Omental fat pad (tissue), 4 donors: ENCODE measurements around the gene KIAA1191. TPM values are rescaled to one million over a fixed set of nuclear protein-coding genes. Genes with fewer than 3 reads are reported as not detected.

Experiments used
- ATAC-seq: fragments of 150-250 bp; one replicate; pipeline ENCODE4 v1.9.1; 2016; ENCODE audit warnings: mild to moderate bottlenecking, moderate library complexity; ENCODE audit not compliant: low FRiP score
- DNase-seq: peaks from one replicate; pipeline ENCODE4 v3.0.0-alpha.2; 2019; ENCODE audit warnings: low spot score
- total RNA-seq, 4 donors: library from RNA; depleted of rRNA; stranded (reverse); fragments of >200 nt; gene quantifications; one replicate each; pipeline ENCODE4 v1.1.0, GENCODE V29; 2016
- TF ChIP-seq, protein P1 (sequence below), 3 donors: fragments of 450-650 bp; IDR thresholded peaks; one replicate each; pipeline ENCODE4 v1.5.1; 2016 to 2017; ENCODE audit warnings: antibody characterized with exemption in 3 of 3, mild to moderate bottlenecking in 3 of 3, moderate library complexity in 2 of 3

The KIAA1191 gene
- total RNA-seq, 4 donors from 2014 or later, result 77.0 to 103 (median 85.6) TPM

DNA sequence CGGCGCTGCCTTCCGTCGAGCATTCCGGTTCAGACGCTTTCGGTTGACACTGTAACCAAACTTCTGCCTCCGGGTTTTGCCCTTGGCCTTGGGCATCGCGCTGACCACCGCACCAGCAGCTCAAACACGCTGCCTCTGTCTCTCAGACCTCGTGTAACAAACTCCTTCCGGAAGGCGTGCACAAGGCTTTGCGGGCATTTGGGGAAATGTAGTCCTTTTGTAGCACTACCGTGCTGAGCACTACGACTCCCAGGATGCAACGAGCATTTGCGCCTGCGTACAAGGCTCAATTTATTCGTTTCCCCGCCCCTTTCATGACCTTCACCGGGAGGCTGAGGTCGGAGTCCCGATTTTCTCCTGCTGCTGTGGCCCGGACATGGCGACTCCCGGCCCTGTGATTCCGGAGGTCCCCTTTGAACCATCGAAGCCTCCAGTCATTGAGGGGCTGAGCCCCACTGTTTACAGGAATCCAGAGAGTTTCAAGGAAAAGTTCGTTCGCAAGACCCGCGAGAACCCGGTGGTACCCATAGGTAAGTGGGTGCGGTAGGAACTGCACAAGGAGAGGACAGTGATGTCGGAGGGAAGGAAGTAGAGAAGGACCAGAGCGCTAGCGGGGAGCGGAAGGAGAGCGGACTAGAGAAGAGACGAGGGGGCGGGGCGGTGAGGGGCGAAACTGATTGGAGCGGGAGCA lies 27.0 kb upstream of the KIAA1191 start, which contains the start of the genes HIGD2A and NOP16:
TSS of gene HIGD2A (plus strand) at position 308 of the 691 bp plus-strand sequence. CDS start at position 377, 69 bp downstream.
TSS of gene NOP16 (minus strand) at position 155 of the 691 bp plus-strand sequence. CDS start at position 96, 59 bp downstream.
- ATAC-seq (peak; percentile 98), DNase-seq (peak; percentile 95)
- TF ChIP-seq, protein P1, sequence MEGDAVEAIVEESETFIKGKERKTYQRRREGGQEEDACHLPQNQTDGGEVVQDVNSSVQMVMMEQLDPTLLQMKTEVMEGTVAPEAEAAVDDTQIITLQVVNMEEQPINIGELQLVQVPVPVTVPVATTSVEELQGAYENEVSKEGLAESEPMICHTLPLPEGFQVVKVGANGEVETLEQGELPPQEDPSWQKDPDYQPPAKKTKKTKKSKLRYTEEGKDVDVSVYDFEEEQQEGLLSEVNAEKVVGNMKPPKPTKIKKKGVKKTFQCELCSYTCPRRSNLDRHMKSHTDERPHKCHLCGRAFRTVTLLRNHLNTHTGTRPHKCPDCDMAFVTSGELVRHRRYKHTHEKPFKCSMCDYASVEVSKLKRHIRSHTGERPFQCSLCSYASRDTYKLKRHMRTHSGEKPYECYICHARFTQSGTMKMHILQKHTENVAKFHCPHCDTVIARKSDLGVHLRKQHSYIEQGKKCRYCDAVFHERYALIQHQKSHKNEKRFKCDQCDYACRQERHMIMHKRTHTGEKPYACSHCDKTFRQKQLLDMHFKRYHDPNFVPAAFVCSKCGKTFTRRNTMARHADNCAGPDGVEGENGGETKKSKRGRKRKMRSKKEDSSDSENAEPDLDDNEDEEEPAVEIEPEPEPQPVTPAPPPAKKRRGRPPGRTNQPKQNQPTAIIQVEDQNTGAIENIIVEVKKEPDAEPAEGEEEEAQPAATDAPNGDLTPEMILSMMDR (IDR thresholded peaks at IDR 0.05), result no peak

DNA sequence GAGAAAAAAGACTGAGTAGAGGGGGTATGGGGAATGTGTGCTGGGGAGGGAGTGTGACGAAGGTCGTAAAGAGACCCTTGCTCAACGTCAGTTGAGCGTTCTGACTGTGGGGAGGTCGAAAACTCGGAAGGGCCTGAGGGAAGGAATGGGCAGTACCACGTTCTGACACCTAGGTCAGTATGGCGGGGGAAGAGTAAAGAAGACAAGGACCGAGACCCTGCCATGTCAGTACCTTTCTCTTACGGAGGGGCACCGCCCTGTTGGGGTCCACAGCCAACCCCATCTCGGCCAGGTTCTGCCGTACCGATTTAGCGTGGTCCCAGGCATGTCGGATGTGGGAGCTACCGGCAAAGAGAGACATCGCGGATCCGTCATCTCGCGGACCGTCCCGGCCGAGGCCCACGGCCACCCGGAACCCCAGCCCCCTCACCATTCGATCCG lies 26.5 kb upstream of the KIAA1191 start:
- ATAC-seq (no peak), DNase-seq (no peak)
- TF ChIP-seq, protein P1 (IDR thresholded peaks at IDR 0.05), result no peak

DNA sequence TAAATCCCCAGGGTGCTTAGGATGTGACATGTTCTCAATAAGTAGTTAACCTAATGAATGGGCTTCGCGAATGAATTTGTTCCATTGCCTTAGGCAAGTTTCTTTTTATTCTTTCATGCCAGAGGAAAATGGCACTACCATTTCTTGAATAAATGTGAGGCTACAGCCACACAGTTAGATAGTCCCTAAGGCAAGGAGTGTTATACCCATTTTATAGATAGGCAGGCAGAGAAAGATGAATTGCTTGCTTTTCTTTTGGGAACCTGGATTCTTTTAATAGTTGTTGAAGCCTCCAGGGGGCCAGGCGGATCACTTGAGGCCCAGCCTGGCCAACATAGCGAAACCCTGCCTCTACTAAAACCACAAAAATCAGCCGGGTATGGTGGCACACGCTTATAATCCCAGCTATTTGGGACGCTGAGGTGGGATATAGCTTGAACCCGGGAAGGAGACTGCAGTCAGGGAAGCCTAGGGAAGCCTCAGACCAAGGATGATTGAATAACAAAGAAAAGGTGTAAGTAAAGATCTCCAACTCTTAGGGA lies 25.9 kb upstream of the KIAA1191 start:
- DNase-seq (no peak), ATAC-seq (no peak)
- TF ChIP-seq, protein P1 (IDR thresholded peaks at IDR 0.05), result no peak

DNA sequence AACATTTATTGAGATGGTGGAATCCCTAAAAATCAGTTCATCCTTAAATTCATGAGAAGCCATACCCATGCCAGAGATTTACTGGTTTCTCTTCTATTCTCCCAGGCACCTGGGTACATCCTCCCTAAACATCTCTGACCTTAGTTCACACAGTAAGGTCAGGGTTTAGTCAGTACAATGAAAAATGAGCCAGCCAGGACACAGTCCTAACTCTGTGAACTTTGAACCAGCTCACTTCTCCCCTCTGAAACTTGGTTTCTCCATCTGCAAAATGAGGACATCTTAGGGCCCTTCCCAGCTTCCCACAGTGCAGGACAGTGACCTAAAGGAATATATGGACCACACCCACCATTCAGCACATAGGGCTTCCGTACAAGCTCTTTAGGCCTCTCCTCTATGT lies 24.9 kb upstream of the KIAA1191 start:
- DNase-seq (no peak), ATAC-seq (no peak)

GRCh38 chr5:176384991-176385390 lies 23.4 kb upstream of the KIAA1191 start:
- TF ChIP-seq, protein P1 (IDR thresholded peaks at IDR 0.05), result no peak
- DNase-seq (no peak), ATAC-seq (no peak)

More for the DNA sequence above, 24.9 kb upstream of the KIAA1191 start:
- TF ChIP-seq, protein P1 (IDR thresholded peaks at IDR 0.05), result no peak

GRCh38 chr5:176384366-176384930 lies 22.9 kb upstream of the KIAA1191 start:
- DNase-seq (no peak), ATAC-seq (no peak)
- TF ChIP-seq, protein P1 (IDR thresholded peaks at IDR 0.05), result no peak
